ENCODE measurements around the gene TMEM92. TPM values are rescaled to one million over a fixed set of nuclear protein-coding genes. Genes with fewer than 3 reads are reported as not detected.
"Not testable (repeated sequence)": the region's sequence is repeated elsewhere in the genome, so short reads cannot be mapped to it uniquely, and the experiment has no call there.

The TMEM92 gene
- total RNA-seq, 2 experiments from 2014 or later, result not detected

- Mint-ChIP-seq H3K27ac (no peak overlapping the region), H3K9me3 (ENCODE audit: insufficient read depth) (no peaks in the 10 kb centered on the region), H3K4me3 (no peak overlapping the region), H3K4me1 (ENCODE audit: low read depth) (peaks cover 18% of the 10 kb centered on the region), H3K27me3 (ENCODE audit: low read depth) (peaks cover 8% of the 10 kb centered on the region), H3K36me3 (ENCODE audit: low read depth) (no peaks in the 10 kb centered on the region)
- POLR2A ChIA-PET, result interaction anchor here (0.6 kb wide), 1 partner anchor 15 kb away, joined by 3 read pairs; no protein-coding TSS in a partner anchor
- CTCF ChIA-PET, result interaction anchor here (0.7 to 7.9 kb wide), 10 partner anchors 11 to 198 kb away, joined by 3 to 148 read pairs (median 4); partner anchors contain the start of genes COL1A1 and TMEM92
- no peak for ATAC-seq
- no peak for DNase-seq
Observed at GRCh38 chr17:50292465-50292864, 18.2 kb downstream of the TMEM92 start.

- no peak for DNase-seq
- Mint-ChIP-seq H3K4me3 (no peak overlapping the region), H3K9me3 (ENCODE audit: insufficient read depth) (no peaks in the 10 kb centered on the region), H3K36me3 (ENCODE audit: low read depth) (no peaks in the 10 kb centered on the region), H3K4me1 (ENCODE audit: low read depth) (peaks cover 10% of the 10 kb centered on the region), H3K27ac (no peak overlapping the region), H3K27me3 (ENCODE audit: low read depth) (peaks cover 6% of the 10 kb centered on the region)
- no peak for ATAC-seq
- ChIA-PET POLR2A (no interaction called here), CTCF (interaction anchor here (0.9 to 7.9 kb wide), 9 partner anchors 21 to 201 kb away, joined by 3 to 148 read pairs (median 17); partner anchors contain the start of genes COL1A1, PDK2 and TMEM92)
Observed at GRCh38 chr17:50295021-50295420, 20.8 kb downstream of the TMEM92 start.

- Mint-ChIP-seq H3K36me3 (ENCODE audit: low read depth) (no peaks in the 10 kb centered on the region), H3K4me1 (ENCODE audit: low read depth) (peaks cover 5% of the 10 kb centered on the region), H3K9me3 (ENCODE audit: insufficient read depth) (no peaks in the 10 kb centered on the region), H3K4me3 (no peak overlapping the region), H3K27ac (no peak overlapping the region), H3K27me3 (ENCODE audit: low read depth) (peaks cover 9% of the 10 kb centered on the region)
- ATAC-seq (peak; percentile 95), DNase-seq (peak; percentile 85)
- ChIA-PET POLR2A (no interaction called here), CTCF (interaction anchor here (0.6 to 7.9 kb wide), 28 partner anchors 8 to 210 kb away, joined by 3 to 148 read pairs (median 5); partner anchors contain the start of genes COL1A1, PDK2 and TMEM92)
Observed at GRCh38 chr17:50297407-50297865, 23.2 kb downstream of the TMEM92 start.

- Mint-ChIP-seq H3K4me3 (no peak overlapping the region), H3K27me3 (ENCODE audit: low read depth) (peaks cover 9% of the 10 kb centered on the region), H3K36me3 (ENCODE audit: low read depth) (no peaks in the 10 kb centered on the region), H3K4me1 (ENCODE audit: low read depth) (peaks cover 5% of the 10 kb centered on the region), H3K27ac (no peak overlapping the region), H3K9me3 (ENCODE audit: insufficient read depth) (no peaks in the 10 kb centered on the region)
- CTCF ChIA-PET, result interaction anchor here (0.6 to 7.9 kb wide), 22 partner anchors 8 to 211 kb away, joined by 3 to 148 read pairs (median 5); partner anchors contain the start of genes COL1A1, PDK2, TMEM92 and XYLT2
- DNase-seq (no peak), ATAC-seq (no peak)
- POLR2A ChIA-PET, result no interaction called here
Observed at GRCh38 chr17:50298018-50298417, 23.8 kb downstream of the TMEM92 start.

GRCh38 chr17:50299776-50300175, 25.5 kb downstream of the TMEM92 start:
- no peak for ATAC-seq
- DNase-seq, result no peak
- H3K27me3 Mint-ChIP-seq (ENCODE audit: low read depth), result peaks cover 9% of the 10 kb centered on the region
- H3K36me3 Mint-ChIP-seq (ENCODE audit: low read depth), result no peaks in the 10 kb centered on the region
- ChIA-PET POLR2A (no interaction called here), CTCF (interaction anchor here (1.0 to 2.9 kb wide), 3 partner anchors 10 to 99 kb away, joined by 3 to 15 read pairs (median 5); partner anchors contain the start of gene COL1A1)
- no peak overlapping the region for H3K27ac Mint-ChIP-seq
- peaks cover 5% of the 10 kb centered on the region for H3K4me1 Mint-ChIP-seq (ENCODE audit: low read depth)
- no peaks in the 10 kb centered on the region for H3K9me3 Mint-ChIP-seq (ENCODE audit: insufficient read depth)
- H3K4me3 Mint-ChIP-seq, result no peak overlapping the region

GRCh38 chr17:50300824-50301223, 26.6 kb downstream of the TMEM92 start:
- CTCF ChIA-PET, result interaction anchor here (1.3 to 2.9 kb wide), 2 partner anchors 8 to 100 kb away, joined by 5 to 15 read pairs; partner anchors contain the start of gene COL1A1
- POLR2A ChIA-PET; H3K4me3 Mint-ChIP-seq; H3K27ac Mint-ChIP-seq; ATAC-seq; DNase-seq; H3K9me3 Mint-ChIP-seq (ENCODE audit: insufficient read depth); H3K4me1 Mint-ChIP-seq (ENCODE audit: low read depth); H3K27me3 Mint-ChIP-seq (ENCODE audit: low read depth); H3K36me3 Mint-ChIP-seq (ENCODE audit: low read depth): not testable (repeated sequence)

GRCh38 chr17:50301891-50302584, 27.8 kb downstream of the TMEM92 start:
- ChIA-PET POLR2A (no interaction called here), CTCF (interaction anchor here (0.9 to 2.9 kb wide), 3 partner anchors 102 to 208 kb away, joined by 3 to 15 read pairs (median 6); partner anchors contain the start of gene COL1A1)
- Mint-ChIP-seq H3K4me3 (no peak overlapping the region), H3K27ac (no peak overlapping the region), H3K36me3 (ENCODE audit: low read depth) (no peaks in the 10 kb centered on the region), H3K9me3 (ENCODE audit: insufficient read depth) (no peaks in the 10 kb centered on the region), H3K27me3 (ENCODE audit: low read depth) (peaks cover 13% of the 10 kb centered on the region), H3K4me1 (ENCODE audit: low read depth) (peaks cover 5% of the 10 kb centered on the region)
- DNase-seq, result no peak
- ATAC-seq, result no peak

- ChIA-PET CTCF (interaction anchor here (0.9 to 1.3 kb wide), 2 partner anchors 134 to 209 kb away, joined by 3 to 6 read pairs; no protein-coding TSS in a partner anchor), POLR2A (no interaction called here)
- no peak for DNase-seq
- Mint-ChIP-seq H3K27me3 (ENCODE audit: low read depth) (peaks cover 13% of the 10 kb centered on the region), H3K4me1 (ENCODE audit: low read depth) (peaks cover 5% of the 10 kb centered on the region), H3K4me3 (no peak overlapping the region), H3K27ac (no peak overlapping the region), H3K9me3 (ENCODE audit: insufficient read depth) (no peaks in the 10 kb centered on the region), H3K36me3 (ENCODE audit: low read depth) (no peaks in the 10 kb centered on the region)
- ATAC-seq, result no peak
Observed at GRCh38 chr17:50303051-50303450, 28.8 kb downstream of the TMEM92 start.

GRCh38 chr17:50303596-50303995, 29.3 kb downstream of the TMEM92 start:
- Mint-ChIP-seq H3K36me3 (ENCODE audit: low read depth) (no peaks in the 10 kb centered on the region), H3K4me1 (ENCODE audit: low read depth) (peaks cover 5% of the 10 kb centered on the region), H3K4me3 (no peak overlapping the region), H3K27me3 (ENCODE audit: low read depth) (peaks cover 13% of the 10 kb centered on the region), H3K27ac (no peak overlapping the region), H3K9me3 (ENCODE audit: insufficient read depth) (no peaks in the 10 kb centered on the region)
- DNase-seq (no peak), ATAC-seq (no peak)
- CTCF ChIA-PET, result no interaction called here
- POLR2A ChIA-PET, result no interaction called here

GRCh38 chr17:50304781-50305404, 30.6 kb downstream of the TMEM92 start:
- POLR2A ChIA-PET, result no interaction called here
- H3K36me3 Mint-ChIP-seq (ENCODE audit: low read depth), result no peaks in the 10 kb centered on the region
- CTCF ChIA-PET, result interaction anchor here (0.9 kb wide), 1 partner anchor 22 kb away, joined by 5 read pairs; no protein-coding TSS in a partner anchor
- H3K27ac Mint-ChIP-seq, result no peak overlapping the region
- ATAC-seq (no peak), DNase-seq (no peak)
- H3K27me3 Mint-ChIP-seq (ENCODE audit: low read depth), result peaks cover 13% of the 10 kb centered on the region
- peaks cover 5% of the 10 kb centered on the region for H3K4me1 Mint-ChIP-seq (ENCODE audit: low read depth)
- no peaks in the 10 kb centered on the region for H3K9me3 Mint-ChIP-seq (ENCODE audit: insufficient read depth)
- no peak overlapping the region for H3K4me3 Mint-ChIP-seq

GRCh38 chr17:50307654-50308053, 33.4 kb downstream of the TMEM92 start:
- DNase-seq (no peak), ATAC-seq (no peak)
- no peaks in the 10 kb centered on the region for H3K4me1 Mint-ChIP-seq (ENCODE audit: low read depth)
- H3K36me3 Mint-ChIP-seq (ENCODE audit: low read depth), result no peaks in the 10 kb centered on the region
- CTCF ChIA-PET, result interaction anchor here (1.3 kb wide), 1 partner anchor 15 kb away, joined by 3 read pairs; no protein-coding TSS in a partner anchor
- H3K4me3 Mint-ChIP-seq, result no peak overlapping the region
- H3K27ac Mint-ChIP-seq, result no peak overlapping the region
- POLR2A ChIA-PET, result interaction anchor here (0.7 kb wide), 1 partner anchor 15 kb away, joined by 3 read pairs; no protein-coding TSS in a partner anchor
- H3K27me3 Mint-ChIP-seq (ENCODE audit: low read depth), result peaks cover 9% of the 10 kb centered on the region
- H3K9me3 Mint-ChIP-seq (ENCODE audit: insufficient read depth), result no peaks in the 10 kb centered on the region

Measured in activated CD8-positive, alpha-beta T cell treated with anti-CD3 and anti-CD28 coated beads, Interleukin-2, amount 10 ng/mL, durations not matched to agents 7 days and 5 days (primary cell).